Stimulated activated CD8-positive, alpha-beta memory T cell treated with anti-CD3 and anti-CD28 coated beads, Interleukin-15, amount 100 ng/mL, for 4 hours (primary cell): ENCODE results near the gene NUP210L.
"Not testable (repeated sequence)": the region's sequence is repeated elsewhere in the genome, so short reads cannot be mapped to it uniquely, and the experiment has no call there.

ENCODE experiments used
- DNase-seq, 2 donors: peaks; one replicate each; pipeline ENCODE4 v3.0.0-alpha.2; 2020; ENCODE audit warnings: low read depth in 2 of 2

NUP210L gene

GRCh38 chr1:154170547-154171222, 15.8 kb upstream of the NUP210L start:
- peak in 1 of 2 donors; percentile 57 for DNase-seq

GRCh38 chr1:154167461-154167860, 12.6 kb upstream of the NUP210L start:
- DNase-seq, result no peak

- no peak for DNase-seq
These were observed 11.3 kb upstream of the NUP210L start for GRCh38 chr1:154166207-154166606.

- DNase-seq, result no peak
These were observed 4.7 kb upstream of the NUP210L start for GRCh38 chr1:154159554-154159953.

GRCh38 chr1:154158307-154159125, 3.6 kb upstream of the NUP210L start:
- no peak for DNase-seq

- peak; percentile 37 to 67 for DNase-seq
These were observed 2.8 kb upstream of the NUP210L start for GRCh38 chr1:154157520-154158306.

- DNase-seq, result no peak
These were observed 378 bp upstream of the NUP210L start for GRCh38 chr1:154155251-154155650.

- no peak for DNase-seq
These were observed 820 bp downstream of the NUP210L start for GRCh38 chr1:154154053-154154452.

- no peak for DNase-seq
These were observed 3.6 kb downstream of the NUP210L start for GRCh38 chr1:154151311-154151710.

GRCh38 chr1:154148807-154149206, 6.1 kb downstream of the NUP210L start:
- DNase-seq, result no peak

GRCh38 chr1:154147505-154147904, 7.4 kb downstream of the NUP210L start:
- not testable (repeated sequence) for DNase-seq

GRCh38 chr1:154145986-154146385, 8.9 kb downstream of the NUP210L start:
- DNase-seq, result no peak

GRCh38 chr1:154142358-154142757, 12.5 kb downstream of the NUP210L start:
- no peak for DNase-seq

- DNase-seq, result no peak
These were observed 13.6 kb downstream of the NUP210L start for GRCh38 chr1:154141240-154141639.

- DNase-seq, result no peak
These were observed 17.0 kb downstream of the NUP210L start for GRCh38 chr1:154137888-154138287.

GRCh38 chr1:154133256-154133655, 21.6 kb downstream of the NUP210L start:
- no peak for DNase-seq

GRCh38 chr1:154129391-154129970, 25.4 kb downstream of the NUP210L start:
- no peak for DNase-seq

GRCh38 chr1:154123205-154123604, 31.7 kb downstream of the NUP210L start:
- DNase-seq, result not testable (repeated sequence)

- DNase-seq, result no peak
These were observed 37.2 kb downstream of the NUP210L start for GRCh38 chr1:154117642-154118041.

GRCh38 chr1:154115180-154115579, 39.7 kb downstream of the NUP210L start:
- no peak for DNase-seq

- DNase-seq, result no peak
These were observed 50.3 kb downstream of the NUP210L start for GRCh38 chr1:154104433-154105082.
